Activated T-helper 17 cell treated with anti-CD3 and anti-CD28 coated beads, Interleukin-2, amount 50 U/mL, for 72 hours (primary cell): ENCODE results near the gene SLC16A11. TPM values are rescaled to one million over a fixed set of nuclear protein-coding genes. Genes with fewer than 3 reads are reported as not detected.
A peak's percentile ranks its signal among the peaks of the same experiment; 100 is the strongest.

Experiments used
- ATAC-seq: fragments of 150-1000 bp; cut with Tn5 transposase; replicated peaks from 2 replicates; pipeline ENCODE4 v1.10.0; 2021; ENCODE audit warnings: mild to moderate bottlenecking, moderate library complexity
- H3K27ac Mint-ChIP-seq: one replicate; pipeline ENCODE4 v1.8.0; 2022; ENCODE audit warnings: mixed read lengths
- H3K27me3 Mint-ChIP-seq: one replicate; pipeline ENCODE4 v1.8.0; 2022; ENCODE audit warnings: mixed read lengths
- H3K36me3 Mint-ChIP-seq: one replicate; pipeline ENCODE4 v1.8.0; 2022; ENCODE audit warnings: low read depth, mild to moderate bottlenecking, mixed read lengths
- H3K4me1 Mint-ChIP-seq: one replicate; pipeline ENCODE4 v1.8.0; 2022; ENCODE audit warnings: mixed read lengths
- H3K4me3 Mint-ChIP-seq: one replicate; pipeline ENCODE4 v1.8.0; 2022; ENCODE audit warnings: mild to moderate bottlenecking, mixed read lengths
- H3K9me3 Mint-ChIP-seq: one replicate; pipeline ENCODE4 v1.8.0; 2022; ENCODE audit warnings: mixed read lengths
- total RNA-seq, 2 donors: library from RNA; stranded (reverse); gene quantifications; one replicate each; pipeline ENCODE4 v1.2.3, GENCODE V29; 2022

Gene SLC16A11
- total RNA-seq, 2 donors from 2014 or later, result 0.63 to 3.5 TPM

- Mint-ChIP-seq H3K4me3 (peak overlapping the region; percentile 75), H3K27ac (no peak overlapping the region), H3K36me3 (peaks cover 26% of the 10 kb centered on the region), H3K9me3 (no peaks in the 10 kb centered on the region), H3K4me1 (peaks cover 18% of the 10 kb centered on the region), H3K27me3 (no peaks in the 10 kb centered on the region)
- no peak for ATAC-seq
Measured at GRCh38 chr17:7043182-7043496, 753 bp downstream of the SLC16A11 start.

- peaks cover 16% of the 10 kb centered on the region for H3K4me1 Mint-ChIP-seq
- peak overlapping the region; percentile 67 for H3K27ac Mint-ChIP-seq
- ATAC-seq, result peak; percentile 20
- peak overlapping the region; percentile 75 for H3K4me3 Mint-ChIP-seq
- no peaks in the 10 kb centered on the region for H3K27me3 Mint-ChIP-seq
- peaks cover 21% of the 10 kb centered on the region for H3K36me3 Mint-ChIP-seq
- H3K9me3 Mint-ChIP-seq, result no peaks in the 10 kb centered on the region
Measured at GRCh38 chr17:7042501-7043181, 1.3 kb downstream of the SLC16A11 start.

GRCh38 chr17:7041607-7042500, 2.0 kb downstream of the SLC16A11 start:
- no peaks in the 10 kb centered on the region for H3K9me3 Mint-ChIP-seq
- no peak for ATAC-seq
- H3K4me1 Mint-ChIP-seq, result peaks cover 11% of the 10 kb centered on the region
- H3K4me3 Mint-ChIP-seq, result peak overlapping the region; percentile 75
- H3K27ac Mint-ChIP-seq, result peak overlapping the region; percentile 67
- H3K36me3 Mint-ChIP-seq, result peaks cover 14% of the 10 kb centered on the region
- no peaks in the 10 kb centered on the region for H3K27me3 Mint-ChIP-seq

GRCh38 chr17:7039832-7040231, 4.1 kb downstream of the SLC16A11 start:
- no peak for ATAC-seq
- Mint-ChIP-seq H3K36me3 (peaks cover 24% of the 10 kb centered on the region), H3K27ac (no peak overlapping the region), H3K27me3 (no peaks in the 10 kb centered on the region), H3K4me1 (peaks cover 4% of the 10 kb centered on the region), H3K9me3 (no peaks in the 10 kb centered on the region), H3K4me3 (no peak overlapping the region)

- H3K4me1 Mint-ChIP-seq, result peaks cover 7% of the 10 kb centered on the region
- H3K4me3 Mint-ChIP-seq, result peak overlapping the region; percentile 97
- no peaks in the 10 kb centered on the region for H3K9me3 Mint-ChIP-seq
- peaks cover 24% of the 10 kb centered on the region for H3K36me3 Mint-ChIP-seq
- ATAC-seq, result no peak
- H3K27me3 Mint-ChIP-seq, result no peaks in the 10 kb centered on the region
- H3K27ac Mint-ChIP-seq, result peak overlapping the region; percentile 23
Measured at GRCh38 chr17:7038025-7038862, 5.6 kb downstream of the SLC16A11 start.

GRCh38 chr17:7035591-7036368, 8.1 kb downstream of the SLC16A11 start, which contains the start of gene SLC16A13:
Gene SLC16A13, plus strand, starts transcription at chr17:7036015. Its CDS starts 368 bp downstream, at chr17:7036383.
- Mint-ChIP-seq H3K27ac (peak within 1 kb of the TSS; percentile 99), H3K36me3 (peaks cover 17% of the 10 kb centered on the region), H3K4me1 (peaks cover 14% of the 10 kb centered on the region), H3K4me3 (peak within 1 kb of the TSS; percentile 97), H3K9me3 (no peaks in the 10 kb centered on the region), H3K27me3 (no peaks in the 10 kb centered on the region)
- ATAC-seq, result peak; percentile 95

GRCh38 chr17:7034955-7035590, 8.8 kb downstream of the SLC16A11 start:
- Mint-ChIP-seq H3K4me3 (peak overlapping the region; percentile 97), H3K36me3 (peaks cover 13% of the 10 kb centered on the region), H3K27ac (peak overlapping the region; percentile 99), H3K27me3 (no peaks in the 10 kb centered on the region), H3K4me1 (peaks cover 19% of the 10 kb centered on the region), H3K9me3 (no peaks in the 10 kb centered on the region)
- ATAC-seq, result peak; percentile 57

GRCh38 chr17:7029659-7030058, 14.2 kb downstream of the SLC16A11 start:
- Mint-ChIP-seq H3K27ac (peak overlapping the region; percentile 74), H3K4me3 (peak overlapping the region; percentile 65), H3K4me1 (peaks cover 32% of the 10 kb centered on the region), H3K36me3 (no peaks in the 10 kb centered on the region), H3K9me3 (no peaks in the 10 kb centered on the region), H3K27me3 (no peaks in the 10 kb centered on the region)
- ATAC-seq, result peak; percentile 98

- peak overlapping the region; percentile 74 for H3K27ac Mint-ChIP-seq
- no peak for ATAC-seq
- H3K4me1 Mint-ChIP-seq, result peaks cover 29% of the 10 kb centered on the region
- H3K9me3 Mint-ChIP-seq, result no peaks in the 10 kb centered on the region
- H3K36me3 Mint-ChIP-seq, result no peaks in the 10 kb centered on the region
- H3K4me3 Mint-ChIP-seq, result peak overlapping the region; percentile 65
- H3K27me3 Mint-ChIP-seq, result no peaks in the 10 kb centered on the region
Measured at GRCh38 chr17:7029096-7029495, 14.8 kb downstream of the SLC16A11 start.

GRCh38 chr17:7027335-7027734, 16.6 kb downstream of the SLC16A11 start:
- peaks cover 37% of the 10 kb centered on the region for H3K4me1 Mint-ChIP-seq
- H3K9me3 Mint-ChIP-seq, result no peaks in the 10 kb centered on the region
- H3K36me3 Mint-ChIP-seq, result no peaks in the 10 kb centered on the region
- no peak for ATAC-seq
- H3K27ac Mint-ChIP-seq, result no peak overlapping the region
- no peak overlapping the region for H3K4me3 Mint-ChIP-seq
- no peaks in the 10 kb centered on the region for H3K27me3 Mint-ChIP-seq

- Mint-ChIP-seq H3K4me1 (peaks cover 35% of the 10 kb centered on the region), H3K4me3 (no peak overlapping the region), H3K27ac (no peak overlapping the region), H3K9me3 (no peaks in the 10 kb centered on the region), H3K36me3 (no peaks in the 10 kb centered on the region), H3K27me3 (no peaks in the 10 kb centered on the region)
- no peak for ATAC-seq
Measured at GRCh38 chr17:7026471-7027115, 17.3 kb downstream of the SLC16A11 start.

- Mint-ChIP-seq H3K4me1 (peaks cover 30% of the 10 kb centered on the region), H3K27me3 (no peaks in the 10 kb centered on the region), H3K4me3 (no peak overlapping the region), H3K9me3 (no peaks in the 10 kb centered on the region), H3K27ac (no peak overlapping the region), H3K36me3 (no peaks in the 10 kb centered on the region)
- no peak for ATAC-seq
Measured at GRCh38 chr17:7025245-7025644, 18.6 kb downstream of the SLC16A11 start.

- H3K36me3 Mint-ChIP-seq, result no peaks in the 10 kb centered on the region
- no peaks in the 10 kb centered on the region for H3K27me3 Mint-ChIP-seq
- H3K4me1 Mint-ChIP-seq, result peaks cover 21% of the 10 kb centered on the region
- no peak overlapping the region for H3K27ac Mint-ChIP-seq
- H3K4me3 Mint-ChIP-seq, result peak overlapping the region; percentile 87
- H3K9me3 Mint-ChIP-seq, result no peaks in the 10 kb centered on the region
- ATAC-seq, result no peak
Measured at GRCh38 chr17:7024402-7024785, 19.5 kb downstream of the SLC16A11 start.
